ENCODE data around the gene RABAC1.

DNA sequence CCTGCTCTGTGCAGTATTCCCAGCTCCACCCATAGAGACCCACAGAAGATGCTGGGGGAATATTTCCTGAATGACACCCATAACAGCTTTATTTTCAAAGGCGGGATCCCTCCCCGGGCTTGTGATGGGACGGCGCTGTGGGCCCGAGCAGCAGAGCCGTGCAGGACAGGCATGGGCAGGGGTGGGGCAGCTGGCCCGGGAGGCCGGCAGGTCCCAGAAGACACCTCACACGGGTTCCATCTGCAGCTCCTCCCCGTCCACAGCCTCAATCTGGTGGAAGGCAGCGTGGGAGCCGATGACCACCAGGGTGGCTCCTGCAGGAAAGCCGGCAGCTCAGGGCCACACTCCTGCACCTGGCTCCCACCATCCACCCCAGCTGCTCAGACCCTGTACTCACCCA lies 2.5 kb downstream of the RABAC1 start:
- TF ChIP-seq, protein P1, sequence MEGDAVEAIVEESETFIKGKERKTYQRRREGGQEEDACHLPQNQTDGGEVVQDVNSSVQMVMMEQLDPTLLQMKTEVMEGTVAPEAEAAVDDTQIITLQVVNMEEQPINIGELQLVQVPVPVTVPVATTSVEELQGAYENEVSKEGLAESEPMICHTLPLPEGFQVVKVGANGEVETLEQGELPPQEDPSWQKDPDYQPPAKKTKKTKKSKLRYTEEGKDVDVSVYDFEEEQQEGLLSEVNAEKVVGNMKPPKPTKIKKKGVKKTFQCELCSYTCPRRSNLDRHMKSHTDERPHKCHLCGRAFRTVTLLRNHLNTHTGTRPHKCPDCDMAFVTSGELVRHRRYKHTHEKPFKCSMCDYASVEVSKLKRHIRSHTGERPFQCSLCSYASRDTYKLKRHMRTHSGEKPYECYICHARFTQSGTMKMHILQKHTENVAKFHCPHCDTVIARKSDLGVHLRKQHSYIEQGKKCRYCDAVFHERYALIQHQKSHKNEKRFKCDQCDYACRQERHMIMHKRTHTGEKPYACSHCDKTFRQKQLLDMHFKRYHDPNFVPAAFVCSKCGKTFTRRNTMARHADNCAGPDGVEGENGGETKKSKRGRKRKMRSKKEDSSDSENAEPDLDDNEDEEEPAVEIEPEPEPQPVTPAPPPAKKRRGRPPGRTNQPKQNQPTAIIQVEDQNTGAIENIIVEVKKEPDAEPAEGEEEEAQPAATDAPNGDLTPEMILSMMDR (conservative IDR thresholded peaks at IDR 0.05; ENCODE audit: low read depth in 2 of 2): no peak
- TF ChIP-seq POLR2AphosphoS5 (IDR thresholded peaks at IDR 0.05; ENCODE audit: low read depth) (no peak), EZH2 (IDR thresholded peaks at IDR 0.05; ENCODE audit: low read depth, unreplicated experiment) (no peak), CREB1 (CRISPR knock-in tag; IDR thresholded peaks at IDR 0.05; ENCODE audit: low read depth) (no peak), JUNB (IDR thresholded peaks at IDR 0.05; ENCODE audit: unreplicated experiment) (no peak), EZH2phosphoT487 (IDR thresholded peaks at IDR 0.05; ENCODE audit: unreplicated experiment) (no peak), ZNF331 (CRISPR knock-in tag; IDR thresholded peaks at IDR 0.05; ENCODE audit: low read depth) (no peak), STAT1 (IDR thresholded peaks at IDR 0.05; ENCODE audit: unreplicated experiment) (no peak), NANOG (IDR thresholded peaks at IDR 0.05; ENCODE audit: borderline replicate concordance) (no peak)
- TF ChIP-seq, protein P2, sequence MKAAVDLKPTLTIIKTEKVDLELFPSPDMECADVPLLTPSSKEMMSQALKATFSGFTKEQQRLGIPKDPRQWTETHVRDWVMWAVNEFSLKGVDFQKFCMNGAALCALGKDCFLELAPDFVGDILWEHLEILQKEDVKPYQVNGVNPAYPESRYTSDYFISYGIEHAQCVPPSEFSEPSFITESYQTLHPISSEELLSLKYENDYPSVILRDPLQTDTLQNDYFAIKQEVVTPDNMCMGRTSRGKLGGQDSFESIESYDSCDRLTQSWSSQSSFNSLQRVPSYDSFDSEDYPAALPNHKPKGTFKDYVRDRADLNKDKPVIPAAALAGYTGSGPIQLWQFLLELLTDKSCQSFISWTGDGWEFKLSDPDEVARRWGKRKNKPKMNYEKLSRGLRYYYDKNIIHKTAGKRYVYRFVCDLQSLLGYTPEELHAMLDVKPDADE (IDR thresholded peaks at IDR 0.05): no peak
- TF ChIP-seq, protein P3, sequence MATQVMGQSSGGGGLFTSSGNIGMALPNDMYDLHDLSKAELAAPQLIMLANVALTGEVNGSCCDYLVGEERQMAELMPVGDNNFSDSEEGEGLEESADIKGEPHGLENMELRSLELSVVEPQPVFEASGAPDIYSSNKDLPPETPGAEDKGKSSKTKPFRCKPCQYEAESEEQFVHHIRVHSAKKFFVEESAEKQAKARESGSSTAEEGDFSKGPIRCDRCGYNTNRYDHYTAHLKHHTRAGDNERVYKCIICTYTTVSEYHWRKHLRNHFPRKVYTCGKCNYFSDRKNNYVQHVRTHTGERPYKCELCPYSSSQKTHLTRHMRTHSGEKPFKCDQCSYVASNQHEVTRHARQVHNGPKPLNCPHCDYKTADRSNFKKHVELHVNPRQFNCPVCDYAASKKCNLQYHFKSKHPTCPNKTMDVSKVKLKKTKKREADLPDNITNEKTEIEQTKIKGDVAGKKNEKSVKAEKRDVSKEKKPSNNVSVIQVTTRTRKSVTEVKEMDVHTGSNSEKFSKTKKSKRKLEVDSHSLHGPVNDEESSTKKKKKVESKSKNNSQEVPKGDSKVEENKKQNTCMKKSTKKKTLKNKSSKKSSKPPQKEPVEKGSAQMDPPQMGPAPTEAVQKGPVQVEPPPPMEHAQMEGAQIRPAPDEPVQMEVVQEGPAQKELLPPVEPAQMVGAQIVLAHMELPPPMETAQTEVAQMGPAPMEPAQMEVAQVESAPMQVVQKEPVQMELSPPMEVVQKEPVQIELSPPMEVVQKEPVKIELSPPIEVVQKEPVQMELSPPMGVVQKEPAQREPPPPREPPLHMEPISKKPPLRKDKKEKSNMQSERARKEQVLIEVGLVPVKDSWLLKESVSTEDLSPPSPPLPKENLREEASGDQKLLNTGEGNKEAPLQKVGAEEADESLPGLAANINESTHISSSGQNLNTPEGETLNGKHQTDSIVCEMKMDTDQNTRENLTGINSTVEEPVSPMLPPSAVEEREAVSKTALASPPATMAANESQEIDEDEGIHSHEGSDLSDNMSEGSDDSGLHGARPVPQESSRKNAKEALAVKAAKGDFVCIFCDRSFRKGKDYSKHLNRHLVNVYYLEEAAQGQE (IDR thresholded peaks at IDR 0.05; ENCODE audit: unreplicated experiment): no peak
- TF ChIP-seq, protein P4, sequence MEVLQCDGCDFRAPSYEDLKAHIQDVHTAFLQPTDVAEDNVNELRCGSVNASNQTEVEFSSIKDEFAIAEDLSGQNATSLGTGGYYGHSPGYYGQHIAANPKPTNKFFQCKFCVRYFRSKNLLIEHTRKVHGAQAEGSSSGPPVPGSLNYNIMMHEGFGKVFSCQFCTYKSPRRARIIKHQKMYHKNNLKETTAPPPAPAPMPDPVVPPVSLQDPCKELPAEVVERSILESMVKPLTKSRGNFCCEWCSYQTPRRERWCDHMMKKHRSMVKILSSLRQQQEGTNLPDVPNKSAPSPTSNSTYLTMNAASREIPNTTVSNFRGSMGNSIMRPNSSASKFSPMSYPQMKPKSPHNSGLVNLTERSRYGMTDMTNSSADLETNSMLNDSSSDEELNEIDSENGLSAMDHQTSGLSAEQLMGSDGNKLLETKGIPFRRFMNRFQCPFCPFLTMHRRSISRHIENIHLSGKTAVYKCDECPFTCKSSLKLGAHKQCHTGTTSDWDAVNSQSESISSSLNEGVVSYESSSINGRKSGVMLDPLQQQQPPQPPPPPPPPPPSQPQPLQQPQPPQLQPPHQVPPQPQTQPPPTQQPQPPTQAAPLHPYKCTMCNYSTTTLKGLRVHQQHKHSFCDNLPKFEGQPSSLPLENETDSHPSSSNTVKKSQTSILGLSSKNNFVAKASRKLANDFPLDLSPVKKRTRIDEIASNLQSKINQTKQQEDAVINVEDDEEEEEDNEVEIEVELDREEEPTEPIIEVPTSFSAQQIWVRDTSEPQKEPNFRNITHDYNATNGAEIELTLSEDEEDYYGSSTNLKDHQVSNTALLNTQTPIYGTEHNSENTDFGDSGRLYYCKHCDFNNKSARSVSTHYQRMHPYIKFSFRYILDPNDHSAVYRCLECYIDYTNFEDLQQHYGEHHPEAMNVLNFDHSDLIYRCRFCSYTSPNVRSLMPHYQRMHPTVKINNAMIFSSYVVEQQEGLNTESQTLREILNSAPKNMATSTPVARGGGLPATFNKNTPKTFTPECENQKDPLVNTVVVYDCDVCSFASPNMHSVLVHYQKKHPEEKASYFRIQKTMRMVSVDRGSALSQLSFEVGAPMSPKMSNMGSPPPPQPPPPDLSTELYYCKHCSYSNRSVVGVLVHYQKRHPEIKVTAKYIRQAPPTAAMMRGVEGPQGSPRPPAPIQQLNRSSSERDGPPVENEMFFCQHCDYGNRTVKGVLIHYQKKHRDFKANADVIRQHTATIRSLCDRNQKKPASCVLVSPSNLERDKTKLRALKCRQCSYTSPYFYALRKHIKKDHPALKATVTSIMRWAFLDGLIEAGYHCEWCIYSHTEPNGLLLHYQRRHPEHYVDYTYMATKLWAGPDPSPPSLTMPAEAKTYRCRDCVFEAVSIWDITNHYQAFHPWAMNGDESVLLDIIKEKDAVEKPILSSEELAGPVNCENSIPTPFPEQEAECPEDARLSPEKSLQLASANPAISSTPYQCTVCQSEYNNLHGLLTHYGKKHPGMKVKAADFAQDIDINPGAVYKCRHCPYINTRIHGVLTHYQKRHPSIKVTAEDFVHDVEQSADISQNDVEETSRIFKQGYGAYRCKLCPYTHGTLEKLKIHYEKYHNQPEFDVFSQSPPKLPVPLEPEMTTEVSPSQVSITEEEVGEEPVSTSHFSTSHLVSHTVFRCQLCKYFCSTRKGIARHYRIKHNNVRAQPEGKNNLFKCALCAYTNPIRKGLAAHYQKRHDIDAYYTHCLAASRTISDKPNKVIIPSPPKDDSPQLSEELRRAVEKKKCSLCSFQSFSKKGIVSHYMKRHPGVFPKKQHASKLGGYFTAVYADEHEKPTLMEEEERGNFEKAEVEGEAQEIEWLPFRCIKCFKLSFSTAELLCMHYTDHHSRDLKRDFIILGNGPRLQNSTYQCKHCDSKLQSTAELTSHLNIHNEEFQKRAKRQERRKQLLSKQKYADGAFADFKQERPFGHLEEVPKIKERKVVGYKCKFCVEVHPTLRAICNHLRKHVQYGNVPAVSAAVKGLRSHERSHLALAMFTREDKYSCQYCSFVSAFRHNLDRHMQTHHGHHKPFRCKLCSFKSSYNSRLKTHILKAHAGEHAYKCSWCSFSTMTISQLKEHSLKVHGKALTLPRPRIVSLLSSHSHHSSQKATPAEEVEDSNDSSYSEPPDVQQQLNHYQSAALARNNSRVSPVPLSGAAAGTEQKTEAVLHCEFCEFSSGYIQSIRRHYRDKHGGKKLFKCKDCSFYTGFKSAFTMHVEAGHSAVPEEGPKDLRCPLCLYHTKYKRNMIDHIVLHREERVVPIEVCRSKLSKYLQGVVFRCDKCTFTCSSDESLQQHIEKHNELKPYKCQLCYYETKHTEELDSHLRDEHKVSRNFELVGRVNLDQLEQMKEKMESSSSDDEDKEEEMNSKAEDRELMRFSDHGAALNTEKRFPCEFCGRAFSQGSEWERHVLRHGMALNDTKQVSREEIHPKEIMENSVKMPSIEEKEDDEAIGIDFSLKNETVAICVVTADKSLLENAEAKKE (CRISPR knock-in tag; IDR thresholded peaks at IDR 0.05): no peak
